Measurements from ENCODE around the gene MAPK8IP1.

GRCh38 chr11:45869551-45869950 is 15.9 kb upstream of the MAPK8IP1 start:
- no peak for TF ChIP-seq CTCF (IDR thresholded peaks at IDR 0.05)
- TF ChIP-seq POLR2A (IDR thresholded peaks at IDR 0.05), result no peak
